NCI-H128 (cell line): Measurements from ENCODE around the gene SFXN2.
"Not testable (repeated sequence)": the region's sequence is repeated elsewhere in the genome, so short reads cannot be mapped to it uniquely, and the experiment has no call there.

Source experiments
- DNase-seq: peaks from one replicate; lab custom pipeline; 2025; ENCODE audit not compliant: unreplicated experiment; lab: John Stamatoyannopoulos, UW

SFXN2 gene

GRCh38 chr10:102752266-102752930, 38.0 kb downstream of the SFXN2 start:
- DNase-seq = no peak

- no peak for DNase-seq
Measured at GRCh38 chr10:102752934-102753664, 38.7 kb downstream of the SFXN2 start.

DNA sequence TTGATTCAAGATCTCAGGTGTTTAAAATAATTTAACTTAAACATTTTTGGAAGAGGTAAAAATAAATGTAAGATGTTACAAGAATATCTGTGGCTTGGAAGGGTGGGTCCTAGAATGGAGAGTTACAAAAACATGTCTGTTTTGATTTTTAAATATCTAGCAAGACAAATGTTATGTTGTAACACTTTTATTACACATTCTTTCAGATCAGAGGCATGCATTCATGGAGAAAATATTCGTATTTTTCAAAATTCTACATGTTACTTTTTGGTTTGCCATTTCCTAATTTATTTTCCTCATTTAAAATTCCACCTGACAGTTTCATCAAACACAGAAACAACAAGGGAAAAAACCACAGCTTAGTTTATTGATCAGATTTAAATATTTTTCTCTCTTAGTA, 39.3 kb downstream of the SFXN2 start:
- no peak for DNase-seq

- no peak for DNase-seq
Measured at GRCh38 chr10:102757323-102757722, 42.9 kb downstream of the SFXN2 start.

DNA sequence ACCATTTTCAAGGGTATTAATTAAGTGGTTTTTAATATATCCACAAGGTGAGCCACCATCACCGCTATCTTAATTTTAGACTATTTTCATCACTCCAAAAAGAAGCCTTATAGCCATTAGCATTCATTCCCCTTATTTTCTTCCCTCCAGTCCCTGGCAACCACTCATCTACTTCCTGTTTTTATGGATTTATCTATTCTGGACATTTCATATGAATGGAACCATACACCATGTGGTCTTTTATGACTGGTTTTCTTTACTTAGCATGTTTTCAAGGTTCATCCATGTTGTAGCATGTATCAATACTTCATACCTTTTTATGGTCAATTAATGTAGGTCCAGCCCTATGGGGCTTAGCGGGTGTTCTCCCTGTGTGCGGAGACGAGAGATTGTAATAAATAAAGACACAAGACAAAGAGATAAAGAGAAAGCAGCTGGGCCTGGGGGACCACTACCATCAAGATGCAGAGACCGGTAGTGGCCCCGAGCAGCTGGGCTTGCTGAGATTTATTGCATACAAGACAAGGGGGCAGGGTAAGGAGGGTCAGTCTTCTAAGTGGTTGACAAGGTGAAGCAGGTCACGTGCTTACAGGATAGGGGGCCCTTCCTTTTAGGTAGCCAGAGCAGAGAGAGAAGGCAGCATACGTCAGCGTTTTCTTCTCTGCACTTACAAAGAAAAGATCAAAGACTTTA, 44.0 kb downstream of the SFXN2 start:
- no peak for DNase-seq

DNA sequence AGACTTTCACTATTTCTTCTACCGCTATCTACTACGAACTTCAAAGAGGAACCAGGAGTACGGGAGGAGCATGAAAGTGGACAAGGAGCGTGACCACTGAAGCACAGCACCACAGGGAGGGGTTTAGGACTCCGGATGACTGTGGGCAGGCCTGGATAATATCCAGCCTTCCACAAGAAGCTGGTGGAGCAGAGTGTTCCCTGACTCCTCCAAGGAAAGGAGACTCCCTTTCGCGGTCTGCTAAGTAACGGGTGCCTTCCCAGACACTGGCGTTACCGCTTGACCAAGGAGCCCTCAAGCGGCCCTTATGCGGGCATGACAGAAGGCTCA, 44.5 kb downstream of the SFXN2 start:
- DNase-seq = not testable (repeated sequence)

GRCh38 chr10:102759497-102760210, 45.2 kb downstream of the SFXN2 start:
- no peak for DNase-seq

GRCh38 chr10:102761981-102762380, 47.5 kb downstream of the SFXN2 start:
- DNase-seq = no peak

DNA sequence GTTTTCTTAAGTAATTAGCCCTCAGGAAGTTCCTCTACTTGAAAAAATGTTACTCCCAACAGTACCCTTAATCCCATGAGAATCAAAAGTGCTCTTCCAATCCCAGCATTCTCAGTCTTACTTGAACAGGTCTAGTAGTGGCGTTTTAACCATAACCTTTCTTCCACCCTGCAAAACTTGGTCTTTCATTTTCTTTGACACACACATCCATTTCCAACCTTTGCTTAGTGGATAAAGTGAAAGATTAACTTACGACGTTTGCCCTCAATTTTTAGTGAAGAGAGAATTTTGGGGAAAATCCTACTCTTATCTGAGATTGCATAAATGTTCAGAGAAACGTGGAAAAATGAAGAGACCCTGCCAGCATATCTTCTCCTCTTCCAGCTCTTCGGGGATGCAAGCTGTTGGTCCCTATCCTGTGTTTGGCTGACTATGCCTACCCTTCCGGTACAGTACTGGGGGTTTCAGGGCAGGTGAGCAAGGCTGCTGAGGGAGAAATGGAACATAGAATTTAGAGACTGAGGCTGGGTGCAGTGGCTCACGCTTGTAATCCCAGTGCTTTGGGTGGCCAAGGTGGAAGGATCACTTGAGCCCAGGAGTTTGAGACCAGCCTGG, 48.1 kb downstream of the SFXN2 start:
- DNase-seq = no peak

DNA sequence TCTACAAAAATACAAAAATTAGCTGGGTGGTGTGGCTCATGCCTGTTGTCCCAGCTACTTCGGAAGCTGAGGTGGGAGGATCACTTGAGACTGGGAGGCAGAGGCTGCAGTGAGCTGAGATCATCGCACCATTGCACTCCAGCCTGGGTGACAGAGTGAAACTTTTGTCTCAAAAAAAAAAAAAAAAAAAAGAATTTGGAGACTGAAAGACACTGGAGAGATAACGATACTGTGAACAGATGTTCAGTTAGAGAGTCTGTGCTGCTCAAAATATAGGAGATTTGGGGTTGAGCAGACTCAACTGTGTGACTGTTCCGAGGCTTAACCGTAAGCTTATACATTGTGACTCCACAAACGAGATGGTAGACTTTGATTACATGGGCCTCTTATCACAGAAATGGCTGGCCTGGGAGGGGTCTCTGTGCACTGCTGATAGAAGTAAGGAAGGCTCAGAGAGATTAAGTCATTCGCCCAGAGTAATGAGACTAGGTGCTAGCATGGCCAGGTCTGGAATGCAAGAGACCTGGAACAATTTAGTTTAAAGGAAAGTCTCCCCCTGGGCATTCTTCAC, 48.7 kb downstream of the SFXN2 start:
- DNase-seq = no peak

DNA sequence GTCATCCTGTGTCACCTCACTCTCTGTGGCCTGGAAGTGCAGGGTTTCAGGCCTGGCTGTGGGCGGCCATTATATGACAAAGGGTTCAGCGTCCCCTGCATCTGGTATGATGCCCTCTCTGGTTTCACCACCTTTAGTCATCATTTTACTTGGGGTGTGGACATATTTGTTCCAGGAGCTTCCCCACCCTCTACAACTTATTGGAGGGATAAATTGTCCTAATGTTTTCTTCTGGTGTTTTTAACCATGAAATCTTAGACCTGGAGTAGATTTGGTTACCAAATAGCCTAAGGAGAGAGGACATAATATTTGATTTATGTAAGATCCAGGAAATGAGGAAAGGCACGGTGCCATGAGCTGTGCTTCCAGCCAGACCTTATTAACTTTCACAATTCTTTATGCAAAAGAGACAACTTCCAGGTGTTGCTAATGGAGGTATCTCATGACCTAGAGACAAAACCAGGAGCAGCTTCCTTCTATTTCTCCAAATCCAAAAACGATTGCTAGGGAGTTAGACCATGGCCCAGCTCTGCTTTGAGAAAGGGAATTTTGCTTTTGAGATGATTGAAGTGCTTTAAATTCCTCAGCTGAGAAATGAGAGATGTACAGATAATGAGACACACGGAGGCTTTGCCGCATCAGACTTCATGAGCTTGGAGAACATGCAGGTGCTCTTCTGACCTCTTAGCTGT, 50.2 kb downstream of the SFXN2 start:
- no peak for DNase-seq

DNA sequence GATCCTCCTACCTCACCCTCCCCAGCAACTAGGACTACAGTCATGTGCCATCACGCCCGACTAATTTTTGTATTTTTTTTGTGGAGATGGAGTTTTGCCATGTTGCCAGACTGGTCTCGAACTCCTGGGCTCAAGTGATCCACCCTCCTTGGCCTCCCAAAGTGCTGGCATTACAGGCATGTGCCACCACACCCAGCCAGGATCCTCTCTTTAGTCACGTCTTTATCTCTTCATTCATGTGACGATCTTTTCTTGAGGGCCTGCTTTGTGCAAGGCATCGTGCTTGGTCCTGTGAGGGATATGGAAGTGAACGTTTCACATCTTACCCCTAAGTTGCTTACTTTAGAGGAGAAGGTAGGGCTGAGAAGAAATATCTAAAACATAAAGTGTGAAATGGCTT, 50.9 kb downstream of the SFXN2 start:
- no peak for DNase-seq

DNA sequence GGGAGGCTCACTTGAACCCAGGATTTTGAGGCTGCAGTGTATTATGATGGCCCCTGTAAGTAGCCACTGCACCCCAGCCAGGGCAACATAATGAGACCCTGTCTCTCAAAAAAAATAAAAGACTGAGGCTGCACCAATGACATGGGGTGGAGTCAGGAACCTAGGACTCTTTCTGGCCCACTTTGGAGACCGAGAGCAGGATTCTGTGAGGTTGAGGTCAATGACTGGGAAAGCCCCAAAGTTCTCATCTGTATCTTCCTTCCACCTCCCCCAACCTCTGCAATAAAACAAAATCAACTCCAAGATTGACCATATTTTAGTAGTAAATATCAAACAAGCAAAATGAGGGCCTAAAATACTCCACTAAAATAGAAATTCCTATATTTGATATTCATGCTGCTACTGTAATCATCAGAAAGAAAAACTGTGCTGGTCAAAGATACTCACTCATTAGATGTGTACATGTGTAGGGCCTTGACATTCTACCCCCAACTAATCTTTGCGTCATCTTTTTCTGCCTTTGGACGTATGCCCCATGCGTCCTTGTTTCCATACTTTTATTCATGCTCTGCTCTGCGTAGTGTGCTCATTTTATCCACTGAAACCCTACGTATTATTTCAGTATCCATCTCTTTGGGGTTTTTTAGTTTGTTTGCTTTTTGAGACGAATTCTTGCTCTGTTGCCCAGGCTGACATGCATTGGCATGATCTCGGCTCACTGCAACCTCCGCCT, 53.2 kb downstream of the SFXN2 start:
- DNase-seq = no peak

DNA sequence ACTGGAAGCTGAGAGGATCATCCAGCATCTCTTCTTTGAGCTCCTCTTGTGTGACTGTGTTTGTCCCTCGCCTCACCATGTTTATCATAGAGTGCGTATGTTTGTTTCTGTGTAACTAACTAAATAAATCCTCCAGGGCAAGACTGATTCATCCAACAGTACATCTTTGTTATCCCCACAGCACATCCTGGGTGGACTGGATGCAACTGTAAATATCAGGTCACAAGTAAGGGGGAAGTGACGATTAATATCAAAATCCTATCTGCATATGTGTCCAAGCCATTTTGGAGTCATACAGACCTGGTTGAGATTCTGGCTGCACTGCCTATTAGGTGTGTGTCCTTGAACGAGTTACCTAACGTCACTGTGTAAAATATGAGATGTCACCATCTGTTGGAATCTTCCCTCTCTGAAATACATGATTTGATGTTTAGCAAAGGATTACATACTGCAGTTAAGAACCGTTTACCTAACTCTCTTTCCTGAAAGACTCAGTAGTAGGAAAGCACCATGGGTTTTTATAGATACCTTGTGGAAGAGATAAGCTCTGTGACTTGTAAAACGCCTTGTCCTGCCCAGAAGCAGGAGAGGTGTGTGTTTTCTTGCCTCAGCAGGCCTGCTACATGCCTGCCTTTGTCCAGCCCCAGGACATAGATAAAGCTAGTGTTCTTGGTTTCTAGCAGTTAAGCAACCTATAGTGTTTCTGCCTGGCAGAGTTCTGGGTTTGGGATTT, 55.1 kb downstream of the SFXN2 start:
- no peak for DNase-seq

GRCh38 chr10:102770108-102770482, 55.7 kb downstream of the SFXN2 start:
- DNase-seq = no peak

GRCh38 chr10:102770792-102771191, 56.4 kb downstream of the SFXN2 start:
- no peak for DNase-seq

DNA sequence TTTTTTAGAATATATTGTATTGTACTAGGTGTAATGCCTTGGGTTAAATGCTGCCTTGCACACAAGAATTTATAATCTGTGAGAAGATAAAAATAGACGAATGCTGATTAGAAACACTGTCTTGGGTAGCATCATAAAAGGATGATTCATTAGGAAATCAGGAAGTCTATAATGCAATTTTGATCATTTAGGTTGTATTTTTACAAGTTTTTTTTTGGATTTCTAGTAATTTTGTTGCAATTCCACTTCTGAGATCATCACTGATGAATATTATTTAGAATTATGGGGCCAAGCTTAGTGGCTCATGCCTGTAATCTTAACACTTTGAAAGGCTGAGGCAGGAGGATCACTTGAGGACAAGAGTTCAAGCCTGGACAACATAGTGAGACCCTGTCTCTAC, 58.9 kb downstream of the SFXN2 start:
- no peak for DNase-seq

GRCh38 chr10:102773986-102774385, 59.5 kb downstream of the SFXN2 start:
- no peak for DNase-seq
